ENCODE results near the gene AR.

Gene AR

DNA sequence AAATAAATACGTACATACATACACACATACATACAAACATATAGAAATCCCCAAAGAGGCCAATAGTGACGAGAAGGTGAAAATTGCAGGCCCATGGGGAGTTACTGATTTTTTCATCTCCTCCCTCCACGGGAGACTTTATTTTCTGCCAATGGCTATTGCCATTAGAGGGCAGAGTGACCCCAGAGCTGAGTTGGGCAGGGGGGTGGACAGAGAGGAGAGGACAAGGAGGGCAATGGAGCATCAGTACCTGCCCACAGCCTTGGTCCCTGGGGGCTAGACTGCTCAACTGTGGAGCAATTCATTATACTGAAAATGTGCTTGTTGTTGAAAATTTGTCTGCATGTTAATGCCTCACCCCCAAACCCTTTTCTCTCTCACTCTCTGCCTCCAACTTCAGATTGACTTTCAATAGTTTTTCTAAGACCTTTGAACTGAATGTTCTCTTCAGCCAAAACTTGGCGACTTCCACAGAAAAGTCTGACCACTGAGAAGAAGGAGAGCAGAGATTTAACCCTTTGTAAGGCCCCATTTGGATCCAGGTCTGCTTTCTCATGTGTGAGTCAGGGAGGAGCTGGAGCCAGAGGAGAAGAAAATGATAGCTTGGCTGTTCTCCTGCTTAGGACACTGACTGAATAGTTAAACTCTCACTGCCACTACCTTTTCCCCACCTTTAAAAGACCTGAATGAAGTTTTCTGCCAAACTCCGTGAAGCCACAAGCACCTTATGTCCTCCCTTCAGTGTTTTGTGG is 180.7 kb downstream of the AR start:
- no peak for DNase-seq (ENCODE audit: low read depth, low spot score)

DNA sequence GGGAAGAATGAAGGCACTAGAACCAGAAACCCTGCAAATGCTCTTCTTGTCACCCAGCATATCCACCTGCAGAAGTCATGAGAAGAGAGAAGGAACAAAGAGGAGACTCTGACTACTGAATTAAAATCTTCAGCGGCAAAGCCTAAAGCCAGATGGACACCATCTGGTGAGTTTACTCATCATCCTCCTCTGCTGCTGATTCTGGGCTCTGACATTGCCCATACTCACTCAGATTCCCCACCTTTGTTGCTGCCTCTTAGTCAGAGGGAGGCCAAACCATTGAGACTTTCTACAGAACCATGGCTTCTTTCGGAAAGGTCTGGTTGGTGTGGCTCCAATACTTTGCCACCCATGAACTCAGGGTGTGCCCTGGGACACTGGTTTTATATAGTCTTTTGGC is 181.7 kb downstream of the AR start:
- DNase-seq (ENCODE audit: low read depth, low spot score), result no peak

DNA sequence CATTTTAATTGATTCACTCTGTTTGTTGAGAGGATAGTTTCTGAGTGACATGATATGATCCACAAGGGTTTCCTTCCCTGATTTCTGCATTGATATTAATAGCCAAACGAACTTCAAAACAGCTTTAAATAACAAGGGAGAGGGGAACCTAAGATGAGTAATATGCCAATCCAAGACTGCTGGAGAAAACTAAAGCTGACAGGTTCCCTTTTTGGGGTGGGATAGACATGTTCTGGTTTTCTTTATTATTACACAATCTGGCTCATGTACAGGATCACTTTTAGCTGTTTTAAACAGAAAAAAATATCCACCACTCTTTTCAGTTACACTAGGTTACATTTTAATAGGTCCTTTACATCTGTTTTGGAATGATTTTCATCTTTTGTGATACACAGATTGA is 182.2 kb downstream of the AR start:
- no peak for DNase-seq (ENCODE audit: low read depth, low spot score)

DNA sequence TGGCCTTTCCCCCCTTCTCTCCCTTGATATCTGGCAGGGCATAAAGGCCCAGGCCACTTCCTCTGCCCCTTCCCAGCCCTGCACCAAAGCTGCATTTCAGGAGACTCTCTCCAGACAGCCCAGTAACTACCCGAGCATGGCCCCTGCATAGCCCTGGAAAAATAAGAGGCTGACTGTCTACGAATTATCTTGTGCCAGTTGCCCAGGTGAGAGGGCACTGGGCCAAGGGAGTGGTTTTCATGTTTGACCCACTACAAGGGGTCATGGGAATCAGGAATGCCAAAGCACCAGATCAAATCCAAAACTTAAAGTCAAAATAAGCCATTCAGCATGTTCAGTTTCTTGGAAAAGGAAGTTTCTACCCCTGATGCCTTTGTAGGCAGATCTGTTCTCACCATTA is 183.8 kb downstream of the AR start:
- DNase-seq (ENCODE audit: low read depth, low spot score), result no peak

DNA sequence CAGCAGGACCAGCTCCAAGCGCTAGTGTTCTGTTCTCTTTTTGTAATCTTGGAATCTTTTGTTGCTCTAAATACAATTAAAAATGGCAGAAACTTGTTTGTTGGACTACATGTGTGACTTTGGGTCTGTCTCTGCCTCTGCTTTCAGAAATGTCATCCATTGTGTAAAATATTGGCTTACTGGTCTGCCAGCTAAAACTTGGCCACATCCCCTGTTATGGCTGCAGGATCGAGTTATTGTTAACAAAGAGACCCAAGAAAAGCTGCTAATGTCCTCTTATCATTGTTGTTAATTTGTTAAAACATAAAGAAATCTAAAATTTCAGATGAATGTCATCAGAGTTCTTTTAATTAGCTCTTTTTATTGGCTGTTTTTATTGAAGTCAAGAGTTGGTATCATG is 186.5 kb downstream of the AR start:
- DNase-seq (ENCODE audit: low read depth, low spot score), result no peak

DNA sequence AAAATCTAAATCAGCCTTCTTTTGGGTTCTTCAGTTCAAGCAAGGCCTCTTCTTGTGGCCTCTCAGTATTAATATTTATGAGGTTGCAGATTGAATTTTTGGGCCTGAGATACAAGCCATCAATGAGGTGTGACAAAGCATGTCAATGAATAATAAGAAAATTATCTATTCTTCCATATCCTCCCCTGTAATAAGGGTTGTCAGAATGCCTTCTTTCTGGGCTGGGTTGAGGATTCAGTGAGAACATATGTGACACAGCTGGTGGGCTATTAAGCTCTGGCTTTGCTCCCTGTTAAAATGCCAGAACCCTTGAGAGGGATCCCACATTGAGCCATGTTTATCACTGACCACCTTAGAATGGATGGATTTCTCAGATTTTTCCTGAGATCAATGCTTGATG is 187.2 kb downstream of the AR start:
- DNase-seq (ENCODE audit: low read depth, low spot score), result no peak

DNA sequence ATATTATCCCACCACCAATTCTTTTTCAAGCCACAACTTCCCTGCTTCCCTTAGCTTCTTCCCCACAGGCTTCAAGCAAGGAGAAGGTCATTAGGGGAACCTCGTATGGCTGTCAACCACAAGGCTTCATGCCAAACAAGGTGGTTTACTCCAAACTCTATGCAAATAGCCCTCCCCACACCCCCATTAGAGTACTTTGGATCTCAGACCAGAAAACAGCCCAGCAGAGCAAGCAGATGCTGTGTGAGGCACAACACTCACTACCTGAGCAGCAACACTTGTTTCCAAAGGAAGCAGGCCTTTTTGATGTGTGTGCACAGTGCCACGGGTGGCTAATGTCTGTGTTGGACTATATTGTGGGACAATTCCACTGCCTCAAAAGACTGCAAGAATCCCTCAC is 189.0 kb downstream of the AR start:
- no peak for DNase-seq (ENCODE audit: low read depth, low spot score)

DNA sequence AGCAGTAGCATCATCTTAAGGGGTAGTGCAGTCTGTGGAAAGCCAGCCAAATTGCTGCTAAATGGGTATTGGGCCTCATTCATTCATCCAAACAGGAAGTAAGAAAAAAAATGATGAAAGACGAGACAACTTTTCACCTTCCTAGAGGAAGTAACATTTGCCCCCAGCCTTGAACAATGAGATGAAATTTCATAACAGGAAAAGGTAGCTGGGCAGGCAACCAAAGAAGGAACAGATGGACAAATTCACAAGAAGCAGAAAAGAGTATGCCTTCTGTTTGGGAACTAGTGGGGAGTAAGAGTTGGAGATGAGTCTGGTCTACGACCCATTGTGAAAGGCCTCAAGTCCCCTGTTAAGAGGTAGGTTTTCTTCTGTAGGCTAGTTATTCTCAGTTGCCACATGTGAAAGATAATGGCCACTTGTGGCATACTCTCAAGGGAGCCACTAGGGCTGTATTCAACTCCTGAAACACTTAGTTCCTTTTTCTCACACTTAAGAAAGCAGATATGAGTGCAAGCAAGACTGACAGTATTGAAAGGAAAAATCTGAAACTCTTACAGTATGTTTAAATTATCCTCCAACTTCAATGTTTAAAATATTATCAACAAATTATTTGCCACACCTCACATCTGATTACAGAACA is 190.4 kb downstream of the AR start:
- DNase-seq (ENCODE audit: low read depth, low spot score), result no peak

DNA sequence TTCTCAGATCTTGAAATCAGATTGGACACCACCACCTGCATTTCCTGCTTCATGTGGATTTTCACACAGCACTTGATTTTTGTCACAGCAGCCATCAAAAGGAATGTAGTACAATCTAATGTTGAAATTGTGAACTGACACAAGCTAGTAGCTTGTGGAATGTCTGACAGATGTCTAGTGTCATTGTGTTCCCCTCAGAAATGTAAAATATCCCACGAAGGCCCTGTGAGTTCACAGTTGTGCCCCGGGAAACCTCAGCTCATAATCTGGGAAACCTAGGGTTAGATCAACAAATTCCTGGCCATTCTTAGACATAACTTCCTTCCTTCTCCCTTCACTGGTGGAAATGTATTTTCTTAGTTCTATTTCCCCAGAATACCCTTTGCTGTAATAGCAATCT is 205.7 kb downstream of the AR start:
- no peak for DNase-seq (ENCODE audit: low read depth, low spot score)

DNA sequence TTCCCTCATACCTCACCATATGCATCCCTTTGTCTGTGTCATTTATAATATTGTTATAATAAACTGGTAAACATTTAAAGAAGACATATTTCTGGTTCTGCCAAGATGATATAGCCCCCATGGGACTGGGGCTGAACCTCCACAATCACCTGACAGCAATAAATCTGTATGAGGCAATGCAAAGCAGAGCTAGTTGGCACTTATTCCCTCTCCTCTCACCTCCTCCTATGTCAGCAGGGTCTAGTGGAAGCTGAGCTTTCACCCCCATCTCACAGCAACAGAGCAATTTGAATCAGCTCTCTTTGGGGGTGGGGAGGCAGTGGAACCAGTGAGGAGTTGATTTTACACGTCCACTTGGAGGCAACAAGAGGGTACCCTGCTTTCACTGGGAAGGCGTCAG is 206.9 kb downstream of the AR start:
- DNase-seq (ENCODE audit: low read depth, low spot score), result no peak

DNA sequence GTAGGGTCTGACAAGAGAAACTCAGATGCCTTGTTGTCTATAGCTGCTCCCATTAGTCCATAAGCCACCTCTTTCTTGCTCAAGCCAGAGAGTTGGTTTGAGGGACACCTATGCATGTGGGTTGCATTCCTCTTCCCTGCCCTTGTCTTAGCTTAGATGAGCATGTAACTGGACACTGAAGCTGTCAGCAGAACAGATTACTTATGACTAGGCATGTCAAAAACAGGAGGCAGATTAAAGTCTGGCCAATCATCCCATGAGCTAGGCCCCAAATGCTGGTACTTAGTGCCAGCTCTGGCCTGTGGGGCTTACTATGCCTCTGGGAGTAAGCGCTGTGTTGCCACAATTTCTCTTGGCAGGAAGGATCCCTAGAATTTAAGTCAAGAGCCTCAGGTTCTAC is 215.2 kb downstream of the AR start:
- no peak for DNase-seq (ENCODE audit: low read depth, low spot score)

DNA sequence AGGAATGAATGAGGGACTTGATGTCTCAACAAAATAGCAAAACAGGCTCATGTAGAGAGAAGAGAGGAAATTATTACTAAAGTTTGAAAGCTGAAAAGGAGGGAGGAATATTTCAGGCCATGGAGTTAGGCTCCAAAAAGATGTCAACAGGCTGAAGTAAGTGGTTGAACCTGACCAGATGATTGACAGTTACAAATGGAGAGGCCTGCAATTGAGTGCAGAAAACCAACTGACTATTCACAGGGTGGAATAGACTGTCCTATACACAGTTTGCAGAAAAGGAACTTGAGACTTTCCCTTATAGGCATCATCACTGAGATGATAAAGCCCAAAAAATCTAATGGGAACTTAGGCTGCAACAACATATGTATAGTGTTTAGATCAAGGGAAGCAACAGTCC is 233.3 kb downstream of the AR start:
- no peak for DNase-seq (ENCODE audit: low read depth, low spot score)

DNA sequence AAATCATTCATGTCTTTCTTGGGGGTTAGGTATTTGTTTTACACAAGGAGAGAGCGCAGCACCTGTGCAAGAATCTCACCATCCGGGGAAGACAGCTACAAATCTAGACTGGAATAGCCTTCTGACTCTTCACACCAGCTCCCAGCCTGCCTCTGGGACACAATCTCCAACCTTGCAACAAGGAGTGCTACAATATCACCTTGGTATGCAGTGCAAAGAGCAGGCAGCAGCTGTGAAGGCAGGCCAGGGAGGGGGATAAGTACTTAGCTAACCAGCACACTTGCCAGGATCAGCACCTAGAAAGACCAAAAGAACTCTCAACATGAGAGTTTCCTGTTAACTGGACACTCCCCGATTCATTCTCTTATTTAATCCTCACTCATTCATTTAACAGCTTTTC is 235.3 kb downstream of the AR start:
- DNase-seq (ENCODE audit: low read depth, low spot score), result no peak

Data from brain pericyte (primary cell).